ENCODE results near the gene E2F7.
A peak's percentile ranks its signal among the peaks of the same experiment; 100 is the strongest.
"Not testable (repeated sequence)": the region's sequence is repeated elsewhere in the genome, so short reads cannot be mapped to it uniquely, and the experiment has no call there.

E2F7 gene

DNA sequence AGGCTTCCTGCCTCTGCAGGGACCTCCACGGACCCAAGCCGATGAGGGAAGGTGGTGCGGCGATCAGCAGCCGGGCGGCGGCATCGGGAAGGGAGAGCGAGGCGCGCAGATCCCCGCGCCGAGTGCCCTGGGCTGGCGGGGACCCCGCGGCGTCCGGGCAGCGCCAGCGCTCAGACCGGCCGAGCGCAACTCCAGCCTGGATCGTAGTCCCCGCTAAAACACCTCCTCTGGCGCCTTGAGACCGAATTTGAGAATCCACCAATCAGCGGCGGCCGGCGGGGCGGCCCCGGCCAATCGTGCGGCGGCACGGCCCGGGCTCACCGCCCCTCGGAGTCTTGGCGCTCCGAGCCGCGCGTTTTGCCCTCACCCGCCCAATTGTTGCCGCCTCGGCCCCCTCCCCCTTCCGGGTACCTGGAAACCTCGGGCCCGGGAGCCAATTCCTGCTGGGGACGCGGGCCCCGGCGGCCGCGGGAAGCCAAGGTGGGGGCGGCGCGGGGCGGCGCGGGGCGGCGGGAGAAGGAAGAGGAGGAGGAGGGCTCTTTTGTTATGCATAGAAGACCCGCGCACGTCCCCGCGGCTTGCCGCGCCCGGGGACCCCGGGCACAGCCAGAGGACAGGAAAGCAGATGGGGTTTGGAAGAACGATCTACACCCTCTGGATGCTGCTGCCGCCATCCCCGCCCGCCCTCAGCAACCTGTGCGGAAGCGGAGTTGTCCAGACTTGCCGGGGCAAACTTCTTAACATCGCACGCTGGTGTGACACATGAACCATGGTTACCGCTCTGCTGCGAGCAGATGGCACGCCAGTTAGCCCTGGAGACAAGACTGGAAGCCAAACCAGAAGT is at the start of gene E2F7:
Gene E2F7, minus strand, starts transcription at position 209 of the 844 bp plus-strand sequence. CDS start 934 bp downstream, outside the sequence.
- DNase-seq (ENCODE audit: low read depth): peak; percentile 67
- H3K4me3 ChIP-seq (ENCODE audit: low read depth, low read length): peak within 1 kb of the TSS; percentile 62

- no peak overlapping the region for H3K4me3 ChIP-seq (ENCODE audit: low read depth, low read length)
- DNase-seq (ENCODE audit: low read depth): no peak
These were observed 48.6 kb upstream of the E2F7 start for GRCh38 chr12:77113971-77114370.

DNA sequence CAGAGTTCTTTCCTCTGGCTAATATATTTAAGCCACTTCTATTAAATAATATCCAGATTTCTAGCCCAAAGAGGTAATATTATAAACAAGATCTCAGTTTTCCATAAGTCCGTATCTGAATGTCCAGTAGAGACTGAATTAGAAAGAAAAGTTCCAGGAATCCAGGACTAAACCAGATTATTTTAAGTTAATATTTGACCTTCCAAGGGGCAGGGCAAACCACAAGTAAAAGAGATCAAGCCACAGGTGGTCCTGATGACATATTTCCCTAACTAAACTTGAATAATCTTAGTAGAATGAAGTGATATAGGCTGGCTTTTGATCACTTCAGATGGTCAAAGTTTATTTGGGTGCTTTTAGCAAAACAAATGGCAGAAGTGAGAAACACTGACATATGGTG is 43.3 kb upstream of the E2F7 start:
- no peak overlapping the region for H3K4me3 ChIP-seq (ENCODE audit: low read depth, low read length)
- DNase-seq (ENCODE audit: low read depth): no peak

- DNase-seq (ENCODE audit: low read depth): no peak
- no peak overlapping the region for H3K4me3 ChIP-seq (ENCODE audit: low read depth, low read length)
These were observed 41.8 kb upstream of the E2F7 start for GRCh38 chr12:77107121-77107520.

DNA sequence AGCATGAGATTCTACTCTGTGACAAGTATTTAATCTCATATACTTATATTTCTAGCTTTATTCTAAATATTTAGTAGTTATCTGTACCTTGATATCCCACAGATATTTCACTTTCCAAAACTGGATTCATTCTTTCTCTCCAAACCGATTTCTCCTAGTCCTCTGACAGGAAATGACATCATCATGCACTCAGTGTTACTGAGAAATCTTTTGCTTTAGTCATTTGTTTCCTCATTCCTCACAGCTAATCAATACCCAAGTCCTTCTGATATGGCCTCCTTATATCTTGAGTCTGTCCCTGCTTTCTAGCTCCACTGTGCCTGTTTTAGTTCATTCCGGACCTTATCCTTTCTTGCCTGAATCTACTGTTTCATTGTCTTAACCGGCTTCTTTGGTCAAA is 39.4 kb upstream of the E2F7 start:
- no peak overlapping the region for H3K4me3 ChIP-seq (ENCODE audit: low read depth, low read length)
- DNase-seq (ENCODE audit: low read depth): no peak

DNA sequence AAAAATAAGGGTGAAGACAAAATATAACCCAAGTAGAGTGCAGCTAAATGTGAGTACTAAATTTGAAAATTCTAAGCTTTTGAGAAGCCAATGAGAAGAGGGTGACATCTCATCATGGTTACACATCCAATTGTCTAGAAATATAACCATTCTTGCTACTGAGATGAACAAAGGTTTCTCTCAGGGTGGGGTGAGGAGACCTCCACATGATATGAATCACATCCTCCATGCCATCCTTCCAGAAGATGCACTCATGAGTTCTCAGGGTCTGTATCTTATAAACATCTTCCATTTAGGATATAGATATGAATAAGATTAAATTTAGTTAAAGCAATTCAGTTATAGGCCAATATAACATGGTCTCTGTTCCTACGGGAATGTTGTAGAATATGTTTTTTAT is 38.9 kb upstream of the E2F7 start:
- no peak for DNase-seq (ENCODE audit: low read depth)

GRCh38 chr12:77102691-77103090 is 37.3 kb upstream of the E2F7 start:
- no peak overlapping the region for H3K4me3 ChIP-seq (ENCODE audit: low read depth, low read length)
- DNase-seq (ENCODE audit: low read depth): no peak

More for the DNA sequence above, 38.9 kb upstream of the E2F7 start:
- no peak overlapping the region for H3K4me3 ChIP-seq (ENCODE audit: low read depth, low read length)

- no peak overlapping the region for H3K4me3 ChIP-seq (ENCODE audit: low read depth, low read length)
- no peak for DNase-seq (ENCODE audit: low read depth)
These were observed 36.8 kb upstream of the E2F7 start for GRCh38 chr12:77102123-77102522.

GRCh38 chr12:77099799-77100198 is 34.4 kb upstream of the E2F7 start:
- no peak for DNase-seq (ENCODE audit: low read depth)
- no peak overlapping the region for H3K4me3 ChIP-seq (ENCODE audit: low read depth, low read length)

- DNase-seq (ENCODE audit: low read depth): no peak
- H3K4me3 ChIP-seq (ENCODE audit: low read depth, low read length): no peak overlapping the region
These were observed 32.5 kb upstream of the E2F7 start for GRCh38 chr12:77097846-77098245.

- H3K4me3 ChIP-seq (ENCODE audit: low read depth, low read length); DNase-seq (ENCODE audit: low read depth): not testable (repeated sequence)
These were observed 26.9 kb upstream of the E2F7 start for GRCh38 chr12:77092227-77092626.

- DNase-seq (ENCODE audit: low read depth): no peak
These were observed 24.4 kb upstream of the E2F7 start for GRCh38 chr12:77089686-77090220.

DNA sequence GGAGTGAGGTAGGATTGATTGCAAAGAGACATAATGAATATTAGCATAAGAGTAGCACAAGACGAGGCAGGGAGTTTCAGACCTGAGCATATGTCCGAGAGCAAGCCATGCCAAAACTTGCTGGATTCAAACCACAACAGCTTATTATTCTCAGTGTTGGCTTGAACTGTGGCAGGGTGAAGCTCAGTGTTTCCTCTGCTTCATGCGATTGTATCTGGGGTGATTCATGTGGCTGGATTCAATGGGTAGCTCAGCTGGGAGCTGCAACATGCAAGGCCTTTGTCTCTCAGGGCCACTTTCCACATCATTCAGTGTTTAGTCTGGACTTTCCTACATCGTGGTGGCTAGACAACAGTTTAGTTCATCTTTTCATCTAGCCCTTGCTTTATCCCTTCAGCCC is 22.1 kb upstream of the E2F7 start:
- no peak overlapping the region for H3K4me3 ChIP-seq (ENCODE audit: low read depth, low read length)
- DNase-seq (ENCODE audit: low read depth): peak; percentile 81

More at GRCh38 chr12:77089686-77090220, 24.4 kb upstream of the E2F7 start:
- no peak overlapping the region for H3K4me3 ChIP-seq (ENCODE audit: low read depth, low read length)

GRCh38 chr12:77082021-77082420 is 16.7 kb upstream of the E2F7 start:
- H3K4me3 ChIP-seq (ENCODE audit: low read depth, low read length): no peak overlapping the region

GRCh38 chr12:77079631-77080030 is 14.3 kb upstream of the E2F7 start:
- no peak overlapping the region for H3K4me3 ChIP-seq (ENCODE audit: low read depth, low read length)
- no peak for DNase-seq (ENCODE audit: low read depth)

More at GRCh38 chr12:77082021-77082420, 16.7 kb upstream of the E2F7 start:
- DNase-seq (ENCODE audit: low read depth): no peak

DNA sequence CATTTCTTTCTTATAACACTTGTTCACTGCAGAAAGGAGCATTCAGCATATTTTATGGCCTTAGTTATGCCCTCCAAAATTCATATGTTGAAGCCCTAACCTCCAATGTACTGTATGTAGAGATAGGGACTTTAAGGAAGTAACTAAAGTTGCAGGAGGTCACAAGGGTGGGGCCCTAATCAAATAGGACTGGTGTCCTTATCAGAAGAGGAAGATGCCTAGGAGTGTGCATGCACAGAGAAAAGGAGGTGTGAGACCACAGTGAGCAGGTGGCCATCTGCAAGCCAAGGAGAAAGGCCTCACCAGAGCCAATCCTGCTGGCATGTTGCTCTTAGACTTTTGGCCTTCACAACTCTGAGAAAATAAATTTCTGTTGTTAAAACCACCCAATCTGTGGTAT is 12.9 kb upstream of the E2F7 start:
- DNase-seq (ENCODE audit: low read depth): no peak
- H3K4me3 ChIP-seq (ENCODE audit: low read depth, low read length): no peak overlapping the region

- no peak overlapping the region for H3K4me3 ChIP-seq (ENCODE audit: low read depth, low read length)
- DNase-seq (ENCODE audit: low read depth): no peak
These were observed 11.5 kb upstream of the E2F7 start for GRCh38 chr12:77076886-77077285.

GRCh38 chr12:77073894-77074293 is 8.5 kb upstream of the E2F7 start:
- not testable (repeated sequence) for DNase-seq (ENCODE audit: low read depth); H3K4me3 ChIP-seq (ENCODE audit: low read depth, low read length)

DNA sequence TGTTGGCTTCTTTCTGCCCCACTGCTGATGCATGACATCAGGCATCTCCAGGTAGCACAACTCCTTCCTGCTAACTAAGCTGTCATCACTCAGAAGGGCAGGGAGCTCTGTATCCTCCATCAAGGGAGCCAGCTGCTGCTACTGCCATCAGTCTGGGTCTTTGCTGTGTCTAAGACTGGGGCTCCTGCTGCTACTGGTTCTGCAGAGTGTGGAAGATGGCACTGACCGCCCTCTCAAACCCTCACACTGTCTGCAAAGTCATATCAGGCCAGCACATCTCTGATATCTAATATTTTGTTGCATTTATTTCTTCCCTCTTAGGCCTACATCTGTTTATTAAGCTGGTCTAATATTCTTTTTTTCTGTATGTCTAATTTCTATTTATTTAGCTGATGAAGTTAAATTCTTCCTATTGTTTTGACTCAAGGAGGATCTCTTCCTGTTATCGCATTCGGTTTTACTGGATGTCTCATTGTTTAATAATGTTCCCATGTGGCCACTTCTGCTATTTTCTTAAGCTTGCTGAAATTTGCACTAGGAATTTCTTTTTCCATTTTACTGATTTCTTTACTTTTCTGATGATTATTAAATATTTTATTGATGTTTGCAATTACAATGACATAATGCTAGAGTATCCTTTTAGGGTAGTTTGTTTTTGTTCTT is 7.6 kb upstream of the E2F7 start:
- no peak overlapping the region for H3K4me3 ChIP-seq (ENCODE audit: low read depth, low read length)
- no peak for DNase-seq (ENCODE audit: low read depth)

DNA sequence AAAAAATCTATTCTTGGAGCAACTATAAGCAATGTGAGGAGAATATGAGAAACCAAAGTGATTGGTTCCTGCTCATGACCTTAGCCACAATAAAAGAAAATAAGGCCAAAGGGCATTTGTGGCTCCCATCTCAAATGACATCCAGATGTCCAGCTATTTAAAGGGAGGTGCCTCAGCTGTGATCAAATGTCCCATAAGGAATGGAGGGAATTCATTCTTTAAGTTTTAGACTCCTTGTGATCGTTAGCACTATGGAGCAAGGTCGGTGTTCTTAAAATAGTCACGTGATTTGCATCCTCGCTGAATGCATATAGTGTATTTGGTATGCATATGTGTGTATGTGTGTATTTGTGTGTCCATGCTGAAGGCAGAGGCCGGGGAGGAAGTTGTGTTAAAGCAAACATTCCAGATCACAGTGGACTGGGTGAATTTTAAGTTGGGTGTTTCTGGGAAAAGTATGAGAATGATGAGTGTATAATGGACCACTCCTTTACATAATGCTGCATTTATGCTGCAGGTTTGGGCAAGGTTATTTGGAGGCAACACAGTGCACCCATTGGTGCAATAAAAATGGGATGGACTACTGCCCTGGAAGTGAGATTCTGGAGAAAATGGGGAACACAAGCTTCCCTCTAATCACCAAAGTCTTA is 5.6 kb upstream of the E2F7 start:
- H3K4me3 ChIP-seq (ENCODE audit: low read depth, low read length): no peak overlapping the region
- no peak for DNase-seq (ENCODE audit: low read depth)

Measured in skeletal muscle cell (primary cell).